Right ventricle myocardium inferior (tissue), 1 donor: ENCODE results near the gene GKN1. TPM values are rescaled to one million over a fixed set of nuclear protein-coding genes. Genes with fewer than 3 reads are reported as not detected.

Source experiments
- ATAC-seq: fragments of 200-7000 bp; cut with Tn5 transposase; one replicate; pipeline ENCODE4 v1.9.1; 2020; ENCODE audit warnings: mild to moderate bottlenecking, moderate library complexity
- DNase-seq: peaks from one replicate; pipeline ENCODE4 v3.0.0; 2021; ENCODE audit errors: missing footprints
- intact Hi-C: fragments of 100-400 bp; cut with DNase I; formaldehyde crosslinking; loops from one replicate; pipeline ENCODE4 v1.11.0; 2022
- total RNA-seq: library from RNA; stranded (reverse); fragmentation: NEBNext Ultra II Directional; extraction: Animal tissue kit (Norgen Biotek cat#: 25700); gene quantifications from one replicate; pipeline ENCODE4 v1.2.1, GENCODE V29; 2021
- donor health status: DM: no; HTN: yes; CAD: no; lungs with severe emphysema.

The GKN1 gene
- total RNA-seq, 1 donor from 2014 or later, result not detected

- ATAC-seq, result peak; percentile 86
- peak; percentile 83 for DNase-seq
- intact Hi-C loops, result no loop called here
Observed at GRCh38 chr2:68994864-68995263, 20.4 kb downstream of the GKN1 start.

- no peak for ATAC-seq
- no peak for DNase-seq
- intact Hi-C loops, result no loop called here
Observed at GRCh38 chr2:68995916-68996315, 21.5 kb downstream of the GKN1 start.

- DNase-seq (no peak), ATAC-seq (no peak)
- intact Hi-C loops, result no loop called here
Observed at GRCh38 chr2:68997401-68997800, 23.0 kb downstream of the GKN1 start.

DNA sequence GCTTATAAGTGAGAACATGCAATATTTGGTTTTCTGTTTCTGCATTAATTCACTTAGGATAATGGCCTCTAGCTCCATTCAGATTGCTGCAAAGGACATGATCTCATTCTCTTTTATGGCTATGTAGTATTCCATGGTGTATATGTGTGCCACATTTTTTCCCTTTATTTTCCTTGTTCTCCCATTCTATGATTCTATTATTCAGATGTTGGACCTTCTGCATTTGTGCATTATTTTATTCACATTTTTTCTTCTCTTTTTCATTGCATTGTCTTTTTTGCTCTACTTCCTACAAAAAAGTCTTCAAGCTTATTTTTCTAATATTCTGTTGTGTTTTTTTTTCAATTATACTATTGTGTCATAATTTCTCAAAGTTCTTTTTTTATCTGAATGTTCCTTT lies 27.4 kb downstream of the GKN1 start:
- DNase-seq (no peak), ATAC-seq (no peak)
- intact Hi-C loops, result no loop called here

- intact Hi-C loops, result no loop called here
- no peak for ATAC-seq
Observed at GRCh38 chr2:69003731-69004130, 29.3 kb downstream of the GKN1 start.

DNA sequence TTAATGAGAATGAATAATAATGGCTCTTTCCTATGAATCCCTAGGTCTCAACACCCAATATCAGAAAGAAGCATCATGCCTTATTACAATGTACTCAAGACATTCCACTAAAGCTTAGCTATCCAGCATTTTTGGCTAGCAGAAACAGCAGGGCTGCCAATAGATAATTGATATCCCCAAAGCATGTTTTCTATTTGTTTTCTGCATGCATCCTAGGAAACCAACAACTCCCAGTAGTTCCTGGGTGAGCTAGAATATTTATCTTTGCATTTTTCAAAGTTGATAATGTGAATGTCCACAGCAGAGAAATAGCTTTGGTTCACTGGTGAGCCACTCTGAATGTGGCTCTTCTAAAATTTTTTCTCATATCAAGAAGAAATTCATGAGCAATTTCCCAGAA lies 32.7 kb downstream of the GKN1 start:
- intact Hi-C loops, result no loop called here
- ATAC-seq (peak; percentile 41), DNase-seq (no peak)

More at GRCh38 chr2:69003731-69004130, 29.3 kb downstream of the GKN1 start:
- DNase-seq, result no peak

- DNase-seq (no peak), ATAC-seq (no peak)
- intact Hi-C loops, result no loop called here
Observed at GRCh38 chr2:69007603-69008002, 33.2 kb downstream of the GKN1 start.

DNA sequence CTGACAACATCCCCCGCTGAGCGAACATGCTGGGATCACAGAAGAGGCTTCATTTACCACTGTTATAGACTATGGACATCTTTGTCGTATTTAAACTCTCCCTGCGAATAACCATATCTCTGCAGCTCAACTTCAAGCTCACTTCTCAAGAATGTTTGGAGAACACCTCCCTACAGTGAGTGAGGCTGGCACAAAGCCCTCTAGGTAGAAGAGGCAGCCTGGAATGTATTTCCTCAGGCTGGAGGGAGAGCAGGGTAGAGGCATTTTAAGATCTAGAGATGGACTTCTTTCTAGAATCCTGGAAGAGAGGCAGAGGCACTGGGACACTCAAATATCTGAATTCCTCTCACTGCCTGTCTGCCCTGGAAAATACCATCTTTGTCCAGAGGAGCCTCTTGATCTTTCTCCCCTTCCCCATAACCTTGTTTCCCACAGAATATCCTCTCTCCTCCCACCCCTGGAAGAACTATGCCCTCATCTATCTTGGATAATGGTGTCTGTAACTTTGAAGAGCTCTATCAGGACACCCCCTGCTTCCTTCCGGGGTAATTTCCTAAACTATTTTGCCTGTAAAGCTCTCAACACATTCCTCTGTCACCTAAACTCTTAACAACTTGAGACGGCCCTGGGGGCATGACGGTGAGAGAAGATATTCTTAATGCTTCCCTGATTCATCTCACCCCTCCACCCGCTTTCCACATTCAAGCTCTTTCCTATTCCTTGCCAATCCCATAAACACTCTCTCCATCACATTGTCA lies 36.2 kb downstream of the GKN1 start:
- no peak for DNase-seq
- no peak for ATAC-seq
- intact Hi-C loops, result loop anchor here (10.0 kb wide), 1 partner anchor 164 kb away; no protein-coding TSS in a partner anchor

DNA sequence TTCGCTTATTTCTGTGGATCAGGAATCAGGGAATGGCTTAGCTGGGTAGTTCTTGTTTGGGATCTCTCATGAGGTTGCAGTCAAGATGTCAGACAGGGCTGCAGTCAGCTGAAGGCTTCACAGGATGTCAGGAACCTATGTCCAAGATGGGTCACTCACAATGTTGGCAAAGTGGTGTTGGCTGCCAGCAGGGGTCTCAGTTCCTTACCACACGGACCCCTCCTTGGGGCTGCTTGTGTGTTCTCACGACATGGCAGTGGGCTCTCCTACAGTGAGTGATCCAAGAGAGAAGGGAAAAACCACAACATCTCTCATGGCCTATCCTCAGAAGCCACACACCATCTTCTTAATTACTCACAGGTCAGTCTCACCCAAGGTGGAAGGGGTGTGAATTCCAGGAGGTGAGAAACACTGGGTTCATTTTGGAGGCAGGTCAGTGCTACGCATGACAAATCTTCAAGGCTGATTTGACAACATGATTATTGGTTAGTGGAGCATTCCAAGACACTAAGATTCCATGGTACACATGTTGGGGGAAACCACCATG lies 37.2 kb downstream of the GKN1 start:
- intact Hi-C loops, result loop anchor here (10.0 kb wide), 1 partner anchor 163 kb away; no protein-coding TSS in a partner anchor
- ATAC-seq, result no peak
- no peak for DNase-seq

DNA sequence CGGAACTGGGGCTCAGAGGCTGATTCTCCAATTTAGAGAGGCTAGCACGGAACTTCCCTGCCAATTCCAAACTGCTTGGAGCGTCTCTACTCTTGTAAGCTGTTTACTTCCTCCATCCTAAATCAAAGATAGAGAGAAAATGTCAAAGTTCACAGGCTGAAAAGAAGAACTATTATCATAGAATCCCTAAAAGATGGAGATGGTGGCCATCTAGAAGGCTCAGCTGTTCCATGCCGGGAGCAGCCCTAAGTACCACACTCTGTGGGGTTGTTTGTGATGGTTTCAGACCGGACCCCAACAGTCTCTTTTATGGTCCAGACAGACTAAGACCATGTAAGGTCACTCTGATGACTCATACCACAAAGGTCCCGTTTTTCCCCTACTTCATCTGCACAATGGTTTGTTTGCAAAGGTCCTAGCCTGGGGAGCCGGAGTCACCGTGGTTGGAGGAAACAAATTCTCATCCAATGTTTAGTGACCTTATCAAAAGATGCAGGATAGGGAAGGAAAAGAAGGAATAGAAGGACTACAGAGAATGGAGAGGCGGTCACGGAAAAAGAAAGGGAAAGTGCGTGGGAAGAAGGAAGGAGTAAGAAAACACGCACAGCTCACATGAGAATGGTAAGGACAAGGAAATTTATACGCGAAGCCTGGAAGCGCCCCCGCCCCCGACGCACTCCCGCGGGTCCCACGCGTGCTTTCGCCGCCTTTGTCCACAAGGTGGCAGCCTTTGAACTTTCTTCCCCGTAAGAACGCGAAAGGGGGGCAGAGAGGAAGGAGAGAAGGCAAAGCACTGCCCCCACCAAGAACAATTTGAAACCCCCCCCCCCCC lies 38.1 kb downstream of the GKN1 start:
- DNase-seq (peak; percentile 77), ATAC-seq (peak; percentile 72)
- intact Hi-C loops, result loop anchor here (1.0 to 10.0 kb wide), 2 partner anchors 162 to 295 kb away; no protein-coding TSS in a partner anchor

- ATAC-seq (peak; percentile 80), DNase-seq (no peak)
- intact Hi-C loops, result loop anchor here (1.0 to 10.0 kb wide), 2 partner anchors 162 to 294 kb away; no protein-coding TSS in a partner anchor
Observed at GRCh38 chr2:69013142-69013839, 38.9 kb downstream of the GKN1 start, which contains the start of gene ANTXR1. TSS of gene ANTXR1 (plus strand) at chr2:69013179. CDS start at chr2:69013500, 321 bp downstream.

DNA sequence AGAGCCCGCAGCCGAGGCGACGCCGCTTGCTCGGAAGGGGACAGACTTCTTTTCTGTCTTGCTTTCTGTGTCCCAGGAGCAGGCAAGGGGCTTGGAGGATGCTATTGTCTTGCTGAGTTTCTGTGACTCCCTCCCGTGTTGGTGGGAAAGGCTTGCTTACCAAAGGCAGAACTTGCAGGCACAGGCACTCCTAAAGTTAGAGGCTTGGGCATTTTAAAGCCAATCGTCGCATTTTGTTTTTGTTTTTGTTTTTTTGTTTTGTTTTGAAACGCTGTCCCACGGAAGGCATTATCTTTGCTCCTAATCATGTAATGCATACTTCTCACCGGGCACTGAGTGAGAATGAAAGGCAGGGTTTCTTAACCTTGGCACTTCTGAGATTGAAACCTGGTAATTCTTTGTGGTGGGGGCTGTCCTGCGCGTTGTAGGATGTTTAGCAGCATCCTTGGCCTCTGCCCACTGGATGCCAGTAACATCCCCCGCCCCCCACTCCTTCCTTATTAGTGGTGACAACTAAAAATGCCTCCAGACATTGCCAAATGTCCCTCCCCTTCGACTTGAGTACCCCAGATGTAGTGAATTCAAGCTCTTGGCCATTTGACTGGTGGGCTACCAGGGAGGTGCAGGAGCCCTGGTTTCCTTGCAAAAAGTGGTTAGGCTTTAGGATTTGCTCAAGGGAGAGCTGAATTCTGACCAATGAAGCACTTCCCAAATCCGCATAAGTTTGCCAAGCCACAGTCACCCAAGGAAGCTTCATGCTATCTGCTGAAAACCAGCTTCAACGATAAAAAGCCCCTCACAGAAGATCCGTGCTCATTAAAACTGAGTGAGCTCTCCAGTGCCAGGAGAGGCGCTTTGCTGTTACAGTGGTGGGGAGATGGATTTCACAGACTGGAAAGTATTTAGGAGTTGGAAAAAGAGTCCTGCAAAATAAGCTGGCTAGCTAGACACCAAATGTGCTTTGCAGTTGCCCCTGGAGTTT lies 39.7 kb downstream of the GKN1 start:
- DNase-seq (no peak), ATAC-seq (no peak)
- intact Hi-C loops, result loop anchor here (1.0 to 10.0 kb wide), 2 partner anchors 161 to 293 kb away; no protein-coding TSS in a partner anchor

GRCh38 chr2:69017080-69017479 lies 42.6 kb downstream of the GKN1 start:
- ATAC-seq, result no peak
- DNase-seq, result no peak
- intact Hi-C loops, result loop anchor here (10.0 kb wide), 1 partner anchor 158 kb away; no protein-coding TSS in a partner anchor

DNA sequence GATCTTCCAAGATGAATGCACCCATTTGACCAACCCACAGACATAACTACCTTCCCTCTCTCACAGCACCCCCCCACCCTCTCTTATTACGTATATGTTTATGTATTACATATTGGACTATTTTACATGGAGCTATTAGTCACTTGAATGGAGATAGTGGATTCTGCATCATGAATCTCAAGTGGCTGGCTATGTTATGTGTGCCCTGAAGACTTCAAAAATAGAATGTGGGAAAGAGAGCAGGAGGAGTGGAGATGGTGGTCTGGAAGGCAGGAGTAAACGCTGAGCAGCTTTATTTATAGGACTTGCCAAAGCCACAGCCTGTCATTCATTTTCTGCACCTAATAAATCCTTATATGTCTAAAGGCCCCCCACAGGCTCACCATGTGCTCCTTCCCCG lies 43.4 kb downstream of the GKN1 start:
- intact Hi-C loops, result loop anchor here (10.0 kb wide), 1 partner anchor 157 kb away; no protein-coding TSS in a partner anchor
- no peak for ATAC-seq

GRCh38 chr2:69018678-69019095 lies 44.3 kb downstream of the GKN1 start:
- DNase-seq (no peak), ATAC-seq (no peak)
- intact Hi-C loops, result loop anchor here (10.0 kb wide), 1 partner anchor 156 kb away; no protein-coding TSS in a partner anchor

More for the DNA sequence above, 43.4 kb downstream of the GKN1 start:
- no peak for DNase-seq

DNA sequence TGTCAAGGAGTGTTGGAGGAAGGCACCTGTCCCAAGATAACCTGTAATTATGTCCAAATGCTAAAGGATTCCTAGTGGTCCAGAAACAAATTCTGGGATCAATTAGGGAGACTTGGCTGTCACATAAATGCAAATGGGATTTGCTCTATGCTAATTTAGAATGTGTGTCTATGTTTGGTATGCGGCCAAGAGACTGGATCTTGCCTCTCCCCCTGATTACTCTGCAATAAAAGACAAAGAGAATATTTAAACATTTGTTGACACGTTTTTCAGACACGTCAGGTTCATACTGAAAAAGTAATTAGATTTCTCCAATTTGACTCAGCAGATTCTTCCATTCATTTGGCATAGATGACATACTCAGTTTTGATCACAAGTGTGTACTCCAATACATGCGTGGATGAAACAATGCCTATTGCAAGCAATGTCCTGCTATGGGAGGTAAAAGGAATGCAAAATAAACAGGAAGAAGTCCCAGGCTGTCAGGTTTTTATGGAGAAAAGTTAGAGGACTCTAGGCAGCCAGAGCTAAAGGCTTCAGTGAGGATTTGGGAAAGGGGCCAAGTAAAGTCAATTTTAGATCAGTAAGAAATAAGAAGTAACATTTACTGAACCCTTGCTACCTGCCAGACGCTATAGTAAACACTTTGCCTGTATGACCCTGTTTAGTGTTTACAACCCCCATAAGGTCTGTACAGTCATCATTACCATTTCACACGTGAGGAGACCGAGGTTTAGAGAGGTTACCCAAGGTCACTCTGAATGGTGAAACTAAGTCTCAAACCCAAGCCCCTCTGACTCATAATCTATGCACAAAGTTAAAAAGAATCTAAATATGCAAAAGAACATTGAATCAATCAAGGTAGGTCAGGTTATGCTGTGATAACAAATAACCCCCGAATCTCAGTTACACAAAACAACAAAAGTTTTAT lies 46.3 kb downstream of the GKN1 start:
- DNase-seq (no peak), ATAC-seq (no peak)
- intact Hi-C loops, result no loop called here
